Ovary (tissue), 9 donors: ENCODE data around the gene CDC7. TPM values are rescaled to one million over a fixed set of nuclear protein-coding genes. Genes with fewer than 3 reads are reported as not detected.

Experiments used
- DNase-seq, 5 donors: peaks; one replicate each; pipeline ENCODE4 v3.0.0-alpha.2; 2019 to 2020
- H3K27ac ChIP-seq, 2 donors: fragments of 200-600 bp; one replicate each; pipeline versions ENCODE4 v1.5.1 to v1.8.0; 2019 to 2022
- H3K27me3 ChIP-seq: fragments of 200-600 bp; one replicate; pipeline ENCODE4 v1.8.0; 2022
- H3K36me3 ChIP-seq: fragments of 200-600 bp; sonication (generic); one replicate; pipeline ENCODE4 v1.5.1; 2019
- H3K4me1 ChIP-seq: one replicate; pipeline ENCODE4 v1.8.1; 2013; ENCODE audit warnings: mild to moderate bottlenecking, moderate library complexity; ENCODE audit not compliant: insufficient read depth
- H3K4me3 ChIP-seq: fragments of 200-600 bp; sonication (generic); one replicate; pipeline ENCODE4 v1.5.1; 2017
- H3K9me3 ChIP-seq, 2 donors: fragments of 200-600 bp in 1 of 2; sonication (generic) in 1 of 2; one replicate each; pipeline versions ENCODE4 v1.5.1 to v1.8.1; 2013 to 2019; ENCODE audit warnings: mild to moderate bottlenecking in 1 of 2, moderate library complexity in 1 of 2
- EP300 ChIP-seq: sonication (generic); formaldehyde crosslinking; IDR thresholded peaks from one replicate; pipeline ENCODE4 v1.6.1; 2017; ENCODE audit warnings: antibody characterized with exemption
- POLR2A ChIP-seq: fragments of 450-650 bp; IDR thresholded peaks from one replicate; pipeline ENCODE4 v1.6.1; 2017; ENCODE audit warnings: antibody characterized with exemption, mild to moderate bottlenecking, moderate library complexity
- WGBS, 3 donors: extraction: QIAGEN DNeasy Blood & Tissue Kit in 1 of 3; methylation state at CpG; one replicate each; pipeline versions ENCODE4 v1.1.5 to v1.1.7; 2013 to 2017; 5-methylcytosine and 5-hydroxymethylcytosine counted together
- intact Hi-C, 4 donors: fragments of 100-400 bp; cut with DNase I; formaldehyde crosslinking; loops; one replicate each; pipeline versions ENCODE4 v1.11.0 to v1.15.1; 2022 to 2023
- polyA plus RNA-seq, 2 donors: library from polyadenylated mRNA; stranded (reverse); fragments of 200-250 nt in 1 of 2; fragments of 350-450 nt in 1 of 2; fragmentation: Illumina TruSeq in 1 of 2; extraction: RNeasy Lipid Tissue Mini Kit (QIAGEN cat#74804) in 1 of 2; gene quantifications; one replicate each; pipeline ENCODE4 v1.2.3, GENCODE V29; 2013 to 2014
- total RNA-seq, 7 donors: library from RNA; depleted of rRNA in 2 of 7; stranded (reverse); fragments of >200 nt in 2 of 7; fragmentation: NEBNext Ultra II Directional in 3 of 7; extraction: Animal tissue kit (Norgen Biotek cat#: 25700) in 3 of 7; gene quantifications; one replicate each; pipeline versions ENCODE4 v1.1.0 to v1.2.4, GENCODE V29; 2016 to 2023
- TF ChIP-seq, protein P1 (sequence below), 3 donors: fragments of 450-650 bp in 2 of 3; fragments of 200-600 bp in 1 of 3; IDR thresholded peaks; one replicate each; pipeline versions ENCODE4 v1.5.1 to v1.8.0; 2016 to 2022; ENCODE audit warnings: antibody characterized with exemption in 3 of 3, mild to moderate bottlenecking in 1 of 3
- donor health status: DM: no; HTN: no; CAD: no; lungs with moderate emphysema.
- donor health status: DM: no; HTN: no; CAD: no.
- donor health status: Bipolar disorder and iron deficiency.
- donor health status: DM: yes; HTN: yes; CAD: no.
- donor health status: DM: no; HTN: no; CAD: no.
- donor health status: DM: yes; HTN: yes; CAD: no.

Gene CDC7
- total and polyA plus RNA-seq, 9 donors = 1.2 to 5.5 (median 2.9) TPM

- H3K27ac ChIP-seq = no peak overlapping the region
- TF ChIP-seq POLR2A (no peak), EP300 (no peak)
- TF ChIP-seq, protein P1, sequence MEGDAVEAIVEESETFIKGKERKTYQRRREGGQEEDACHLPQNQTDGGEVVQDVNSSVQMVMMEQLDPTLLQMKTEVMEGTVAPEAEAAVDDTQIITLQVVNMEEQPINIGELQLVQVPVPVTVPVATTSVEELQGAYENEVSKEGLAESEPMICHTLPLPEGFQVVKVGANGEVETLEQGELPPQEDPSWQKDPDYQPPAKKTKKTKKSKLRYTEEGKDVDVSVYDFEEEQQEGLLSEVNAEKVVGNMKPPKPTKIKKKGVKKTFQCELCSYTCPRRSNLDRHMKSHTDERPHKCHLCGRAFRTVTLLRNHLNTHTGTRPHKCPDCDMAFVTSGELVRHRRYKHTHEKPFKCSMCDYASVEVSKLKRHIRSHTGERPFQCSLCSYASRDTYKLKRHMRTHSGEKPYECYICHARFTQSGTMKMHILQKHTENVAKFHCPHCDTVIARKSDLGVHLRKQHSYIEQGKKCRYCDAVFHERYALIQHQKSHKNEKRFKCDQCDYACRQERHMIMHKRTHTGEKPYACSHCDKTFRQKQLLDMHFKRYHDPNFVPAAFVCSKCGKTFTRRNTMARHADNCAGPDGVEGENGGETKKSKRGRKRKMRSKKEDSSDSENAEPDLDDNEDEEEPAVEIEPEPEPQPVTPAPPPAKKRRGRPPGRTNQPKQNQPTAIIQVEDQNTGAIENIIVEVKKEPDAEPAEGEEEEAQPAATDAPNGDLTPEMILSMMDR (IDR thresholded peaks at IDR 0.05) = no peak
- H3K27me3 ChIP-seq = no peaks in the 10 kb centered on the region
- no peaks in the 10 kb centered on the region for H3K4me1 ChIP-seq
- no peaks in the 10 kb centered on the region for H3K9me3 ChIP-seq
- peak in 2 of 5 donors; percentile 33 to 61 for DNase-seq
- WGBS, 3 donors = 44 to 50% (median 46%) methylated on average over 3 of the region's 3 CpGs
- H3K36me3 ChIP-seq = no peaks in the 10 kb centered on the region
- intact Hi-C loops = no loop called here
- H3K4me3 ChIP-seq = no peak overlapping the region
These were observed 52.5 kb downstream of the CDC7 start for GRCh38 chr1:91553177-91553591.

- peak overlapping the region in 1 of 2 donors; percentile 31 for H3K27ac ChIP-seq
These were observed 54.6 kb downstream of the CDC7 start for GRCh38 chr1:91555074-91555730.

GRCh38 chr1:91555821-91556531, 55.3 kb downstream of the CDC7 start:
- H3K9me3 ChIP-seq = no peaks in the 10 kb centered on the region
- 80 to 84% (median 84%) methylated on average over 7 of the region's 7 CpGs for WGBS, 3 donors
- H3K4me1 ChIP-seq = no peaks in the 10 kb centered on the region
- DNase-seq = no peak
- peak overlapping the region in 1 of 2 donors; percentile 31 for H3K27ac ChIP-seq
- intact Hi-C loops = no loop called here
- TF ChIP-seq, protein P1 (IDR thresholded peaks at IDR 0.05) = no peak
- TF ChIP-seq EP300 = no peak
- TF ChIP-seq POLR2A = no peak
- no peaks in the 10 kb centered on the region for H3K36me3 ChIP-seq
- no peak overlapping the region for H3K4me3 ChIP-seq
- H3K27me3 ChIP-seq = no peaks in the 10 kb centered on the region

More at GRCh38 chr1:91555074-91555730, 54.6 kb downstream of the CDC7 start:
- TF ChIP-seq EP300 = no peak
- TF ChIP-seq, protein P1 (IDR thresholded peaks at IDR 0.05) = peak in 1 of 3 donors; percentile 47
- intact Hi-C loops = no loop called here
- 23 to 60% (median 48%) methylated on average over 7 of the region's 7 CpGs for WGBS, 3 donors
- DNase-seq = peak in 1 of 5 donors; percentile 23
- Histone ChIP-seq H3K4me1 (no peaks in the 10 kb centered on the region), H3K4me3 (no peak overlapping the region), H3K27me3 (no peaks in the 10 kb centered on the region), H3K36me3 (no peaks in the 10 kb centered on the region), H3K9me3 (no peaks in the 10 kb centered on the region)

GRCh38 chr1:91556556-91556955, 55.9 kb downstream of the CDC7 start:
- H3K36me3 ChIP-seq = no peaks in the 10 kb centered on the region
- no peak overlapping the region for H3K27ac ChIP-seq
- DNase-seq = no peak
- no peak overlapping the region for H3K4me3 ChIP-seq
- 94 to 100% (median 96%) methylated on average over 2 of the region's 2 CpGs for WGBS, 3 donors
- intact Hi-C loops = no loop called here
- H3K4me1 ChIP-seq = no peaks in the 10 kb centered on the region
- TF ChIP-seq EP300 (no peak), POLR2A (no peak)
- TF ChIP-seq, protein P1 (IDR thresholded peaks at IDR 0.05) = no peak
- H3K9me3 ChIP-seq = no peaks in the 10 kb centered on the region
- no peaks in the 10 kb centered on the region for H3K27me3 ChIP-seq
